Measurements from ENCODE around the gene ABHD8. TPM values are rescaled to one million over a fixed set of nuclear protein-coding genes. Genes with fewer than 3 reads are reported as not detected.

ABHD8 gene
- total RNA-seq, 3 donors from 2014 or later (not counting 1 experiment from before 2014, with no cell fraction given), result 7.5 to 10.0 (median 9.7) TPM

DNA sequence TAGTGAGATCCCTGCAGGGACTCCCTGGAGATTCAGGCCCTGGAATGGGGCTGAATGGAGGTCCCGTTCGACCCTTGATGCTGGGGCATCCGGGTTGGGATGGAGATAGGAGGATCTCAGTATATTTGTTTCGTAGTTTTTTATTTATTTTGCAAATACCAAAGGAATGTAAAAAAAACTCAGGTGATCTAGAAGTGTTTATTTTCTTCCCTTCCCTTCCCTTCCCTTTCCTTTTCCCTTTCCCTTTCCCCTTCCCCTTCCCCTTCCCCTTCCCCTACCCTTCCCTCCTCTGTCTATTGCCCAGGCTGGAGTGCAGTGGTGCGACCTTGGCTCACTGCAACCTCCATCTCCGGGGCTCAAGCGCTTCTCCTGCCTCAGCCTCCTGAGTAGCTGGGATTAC, 38.6 kb upstream of the ABHD8 start:
- Histone ChIP-seq H3K36me3 (ENCODE audit: control insufficient read depth, insufficient read depth, low read length) (peaks cover 9% of the 10 kb centered on the region), H3K9me3 (ENCODE audit: control insufficient read depth, insufficient read depth, low read length) (no peaks in the 10 kb centered on the region), H3K4me3 (ENCODE audit: low read length) (no peak overlapping the region), H3K27me3 (ENCODE audit: control insufficient read depth, insufficient read depth, low read length) (no peaks in the 10 kb centered on the region), H3K4me1 (ENCODE audit: control insufficient read depth, insufficient read depth, low read length) (peaks cover 20% of the 10 kb centered on the region), H3K27ac (ENCODE audit: low read length) (no peak overlapping the region)
- ATAC-seq (no peak), DNase-seq (no peak)
- intact Hi-C loops (cut with micrococcal nuclease), result no loop called here
- no peaks in the 10 kb centered on the region for H3K27me3 Mint-ChIP-seq (ENCODE audit: low read depth in 2 of 2)
- peaks cover 9 to 23% of the 10 kb centered on the region in 2 donors for H3K4me1 Mint-ChIP-seq
- no peaks in the 10 kb centered on the region for H3K9me3 Mint-ChIP-seq
- H3K4me3 Mint-ChIP-seq, result no peak overlapping the region
- no peaks in the 10 kb centered on the region for H3K36me3 Mint-ChIP-seq
- WGBS (ENCODE audit: insufficient coverage), result 97% methylated on average over 6 of the region's 7 CpGs
- no peak overlapping the region for H3K27ac Mint-ChIP-seq
- no peak for TF ChIP-seq CTCF (IDR thresholded peaks at IDR 0.05)

DNA sequence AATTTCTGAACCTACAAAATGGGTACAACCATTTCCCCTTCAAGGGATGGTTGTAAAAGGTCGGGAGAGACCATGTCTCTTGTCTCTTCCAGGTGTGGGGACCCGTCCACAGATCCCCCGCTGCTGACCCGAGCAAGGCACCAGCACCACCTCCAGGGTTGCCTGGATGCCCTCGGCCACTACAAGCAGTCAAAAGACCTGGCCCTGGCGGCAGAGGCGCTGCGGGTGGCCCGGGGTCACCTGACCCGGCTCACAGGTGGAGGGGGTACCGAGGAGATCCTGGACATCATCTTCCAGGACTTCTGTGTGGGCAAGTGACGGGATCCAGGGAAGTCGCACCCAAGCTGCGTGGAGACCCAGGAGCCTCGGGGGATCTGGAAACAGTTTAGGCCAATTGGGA, 38.2 kb upstream of the ABHD8 start:
- Mint-ChIP-seq H3K9me3 (no peaks in the 10 kb centered on the region), H3K4me3 (no peak overlapping the region), H3K27ac (no peak overlapping the region), H3K4me1 (peaks cover 13 to 26% of the 10 kb centered on the region in 2 donors), H3K27me3 (ENCODE audit: low read depth in 2 of 2) (no peaks in the 10 kb centered on the region), H3K36me3 (no peaks in the 10 kb centered on the region)
- no peak overlapping the region for H3K4me3 ChIP-seq (ENCODE audit: low read length)
- intact Hi-C loops (cut with micrococcal nuclease), result no loop called here
- 95% methylated on average over 15 of the region's 15 CpGs for WGBS (ENCODE audit: insufficient coverage)
- DNase-seq, result no peak
- ATAC-seq, result no peak
- no peaks in the 10 kb centered on the region for H3K9me3 ChIP-seq (ENCODE audit: control insufficient read depth, insufficient read depth, low read length)
- peaks cover 9% of the 10 kb centered on the region for H3K36me3 ChIP-seq (ENCODE audit: control insufficient read depth, insufficient read depth, low read length)
- no peaks in the 10 kb centered on the region for H3K27me3 ChIP-seq (ENCODE audit: control insufficient read depth, insufficient read depth, low read length)
- TF ChIP-seq CTCF (IDR thresholded peaks at IDR 0.05), result no peak
- no peak overlapping the region for H3K27ac ChIP-seq (ENCODE audit: low read length)
- H3K4me1 ChIP-seq (ENCODE audit: control insufficient read depth, insufficient read depth, low read length), result peaks cover 24% of the 10 kb centered on the region

DNA sequence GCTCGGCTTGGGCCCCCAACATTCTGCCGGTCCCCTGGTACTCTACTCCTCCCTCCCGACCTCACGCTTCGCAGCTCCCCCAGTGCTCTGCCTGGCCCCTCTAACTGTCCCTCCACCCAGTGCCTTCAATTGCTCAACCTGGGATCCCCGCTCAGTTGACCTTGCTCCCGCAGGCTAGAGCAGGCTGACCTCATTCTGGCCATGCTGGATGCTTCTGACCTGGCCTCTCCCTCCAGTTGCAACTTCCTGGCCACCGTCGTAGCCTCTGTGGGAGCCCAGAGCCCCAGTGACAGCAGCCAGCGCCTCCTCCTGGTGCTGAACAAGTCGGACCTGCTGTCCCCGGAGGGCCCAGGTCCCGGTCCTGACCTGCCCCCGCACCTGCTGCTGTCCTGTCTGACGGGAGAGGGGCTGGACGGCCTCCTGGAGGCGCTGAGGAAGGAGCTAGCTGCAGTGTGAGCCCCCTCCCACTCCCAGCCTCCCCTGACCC, 37.7 kb upstream of the ABHD8 start:
- H3K4me3 Mint-ChIP-seq, result no peak overlapping the region
- ATAC-seq (no peak), DNase-seq (no peak)
- Histone ChIP-seq H3K9me3 (ENCODE audit: control insufficient read depth, insufficient read depth, low read length) (no peaks in the 10 kb centered on the region), H3K4me1 (ENCODE audit: control insufficient read depth, insufficient read depth, low read length) (peaks cover 22% of the 10 kb centered on the region), H3K4me3 (ENCODE audit: low read length) (no peak overlapping the region), H3K27ac (ENCODE audit: low read length) (no peak overlapping the region), H3K36me3 (ENCODE audit: control insufficient read depth, insufficient read depth, low read length) (peaks cover 9% of the 10 kb centered on the region), H3K27me3 (ENCODE audit: control insufficient read depth, insufficient read depth, low read length) (no peaks in the 10 kb centered on the region)
- H3K27ac Mint-ChIP-seq, result no peak overlapping the region
- peaks cover 15 to 23% of the 10 kb centered on the region in 2 donors for H3K4me1 Mint-ChIP-seq
- H3K27me3 Mint-ChIP-seq (ENCODE audit: low read depth in 2 of 2), result no peaks in the 10 kb centered on the region
- no peaks in the 10 kb centered on the region for H3K36me3 Mint-ChIP-seq
- no peaks in the 10 kb centered on the region for H3K9me3 Mint-ChIP-seq
- intact Hi-C loops (cut with micrococcal nuclease), result no loop called here
- 92% methylated on average over 17 of the region's 17 CpGs for WGBS (ENCODE audit: insufficient coverage)
- TF ChIP-seq CTCF (IDR thresholded peaks at IDR 0.05), result no peak

- no peaks in the 10 kb centered on the region for H3K9me3 ChIP-seq (ENCODE audit: control insufficient read depth, insufficient read depth, low read length)
- DNase-seq, result no peak
- H3K27ac ChIP-seq (ENCODE audit: low read length), result no peak overlapping the region
- no peak for ATAC-seq
- Mint-ChIP-seq H3K27me3 (ENCODE audit: low read depth in 2 of 2) (no peaks in the 10 kb centered on the region), H3K27ac (no peak overlapping the region), H3K4me1 (peaks cover 15 to 22% of the 10 kb centered on the region in 2 donors), H3K4me3 (no peak overlapping the region), H3K9me3 (no peaks in the 10 kb centered on the region), H3K36me3 (no peaks in the 10 kb centered on the region)
- peaks cover 9% of the 10 kb centered on the region for H3K36me3 ChIP-seq (ENCODE audit: control insufficient read depth, insufficient read depth, low read length)
- H3K4me3 ChIP-seq (ENCODE audit: low read length), result no peak overlapping the region
- TF ChIP-seq CTCF (IDR thresholded peaks at IDR 0.05), result no peak
- 95% methylated on average over 21 of the region's 21 CpGs for WGBS (ENCODE audit: insufficient coverage)
- peaks cover 23% of the 10 kb centered on the region for H3K4me1 ChIP-seq (ENCODE audit: control insufficient read depth, insufficient read depth, low read length)
- no peaks in the 10 kb centered on the region for H3K27me3 ChIP-seq (ENCODE audit: control insufficient read depth, insufficient read depth, low read length)
- intact Hi-C loops (cut with micrococcal nuclease), result no loop called here
Observed at GRCh38 chr19:17340302-17340870, 37.2 kb upstream of the ABHD8 start.
